Kidney (tissue), 14 donors: ENCODE measurements around the gene XRCC4. TPM values are rescaled to one million over a fixed set of nuclear protein-coding genes. Genes with fewer than 3 reads are reported as not detected.

Experiments
- DNase-seq, 5 donors: peaks; one replicate each; pipeline ENCODE4 v3.0.0-alpha.2; 2013 to 2020
- FAIRE-seq: peaks from 2 replicates; lab custom pipeline; 2012; peaks lifted over from hg19 to GRCh38; lab: Jason Lieb, UNC
- H3K27ac ChIP-seq, 2 donors: one replicate each; pipeline ENCODE4 v1.7.0; 2013; ENCODE audit warnings: low read depth in 2 of 2, low read length in 2 of 2, inconsistent platforms in 1 of 2
- H3K27me3 ChIP-seq: one replicate; pipeline ENCODE4 v1.7.1; 2013; ENCODE audit warnings: low read length, inconsistent platforms; ENCODE audit not compliant: control insufficient read depth, insufficient read depth
- H3K36me3 ChIP-seq, 3 donors: one replicate each; pipeline versions ENCODE4 v1.7.0 to v1.7.1; 2013; ENCODE audit warnings: low read length in 3 of 3, control low read depth in 1 of 3, inconsistent platforms in 1 of 3; ENCODE audit not compliant: insufficient read depth in 3 of 3, control insufficient read depth in 2 of 3
- H3K4me1 ChIP-seq, 3 donors: one replicate each; pipeline versions ENCODE4 v1.7.0 to v1.7.1; 2013; ENCODE audit warnings: low read length in 3 of 3, inconsistent platforms in 1 of 3, low read depth in 1 of 3; ENCODE audit not compliant: control insufficient read depth in 2 of 3, insufficient read depth in 2 of 3
- H3K4me3 ChIP-seq, 3 donors: one replicate each; pipeline versions ENCODE4 v1.7.0 to v1.8.1; 2013; ENCODE audit warnings: low read length in 3 of 3, control low read depth in 1 of 3, inconsistent platforms in 1 of 3
- H3K9ac ChIP-seq, 3 donors: one replicate each; pipeline versions ENCODE4 v1.7.0 to v1.7.1; 2013; ENCODE audit warnings: low read length in 3 of 3, control low read depth in 1 of 3, inconsistent platforms in 1 of 3
- H3K9me3 ChIP-seq, 3 donors: one replicate each; pipeline versions ENCODE4 v1.7.0 to v1.7.1; 2013; ENCODE audit warnings: low read length in 3 of 3, control low read depth in 1 of 3, inconsistent platforms in 1 of 3; ENCODE audit not compliant: control insufficient read depth in 2 of 3, insufficient read depth in 1 of 3
- CTCF ChIP-seq: IDR thresholded peaks from 3 replicates; pipeline ENCODE4 v1.5.1; 2012; ENCODE audit warnings: mild to moderate bottlenecking, moderate library complexity, borderline replicate concordance; ENCODE audit not compliant: insufficient read depth; ENCODE audit errors: extremely low read depth
- intact Hi-C: fragments of 100-400 bp; cut with DNase I; formaldehyde crosslinking; loops from one replicate; pipeline ENCODE4 v1.11.1; 2022
- polyA plus RNA-seq: library from polyadenylated mRNA; stranded (reverse); fragments of 350-450 nt; fragmentation: Illumina TruSeq; extraction: RNeasy Lipid Tissue Mini Kit (QIAGEN cat#74804); gene quantifications from one replicate; pipeline ENCODE4 v1.2.3, GENCODE V29; 2014; ENCODE audit warnings: low read depth, low replicate concordance; ENCODE audit not compliant: insufficient read depth
- total RNA-seq: library from RNA; stranded (reverse); fragmentation: NEBNext Ultra II Directional; extraction: Animal tissue kit (Norgen Biotek cat#: 25700); gene quantifications from one replicate; pipeline ENCODE4 v1.2.1, GENCODE V29; 2021
- donor health status: control.
- donor health status: control.
- donor health status: control.
- donor health status: control.
- donor health status: control.
- donor health status: DM: yes; HTN: yes; CAD: no.
- donor health status: Normal renal cell carcinoma (clear cell type).

The XRCC4 gene
- total and polyA plus RNA-seq, 2 donors from 2014 or later: 8.5 to 9.4 TPM

GRCh38 chr5:83109380-83109779 lies 32.0 kb downstream of the XRCC4 start:
- Histone ChIP-seq H3K4me3 (no peak overlapping the region), H3K36me3 (no peaks in the 10 kb centered on the region), H3K9me3 (no peaks in the 10 kb centered on the region), H3K4me1 (no peaks in the 10 kb centered on the region), H3K9ac (no peak overlapping the region), H3K27me3 (no peaks in the 10 kb centered on the region), H3K27ac (no peak overlapping the region)
- intact Hi-C loops: no loop called here
- no peak for TF ChIP-seq CTCF
- no peak for FAIRE-seq
- DNase-seq: no peak

DNA sequence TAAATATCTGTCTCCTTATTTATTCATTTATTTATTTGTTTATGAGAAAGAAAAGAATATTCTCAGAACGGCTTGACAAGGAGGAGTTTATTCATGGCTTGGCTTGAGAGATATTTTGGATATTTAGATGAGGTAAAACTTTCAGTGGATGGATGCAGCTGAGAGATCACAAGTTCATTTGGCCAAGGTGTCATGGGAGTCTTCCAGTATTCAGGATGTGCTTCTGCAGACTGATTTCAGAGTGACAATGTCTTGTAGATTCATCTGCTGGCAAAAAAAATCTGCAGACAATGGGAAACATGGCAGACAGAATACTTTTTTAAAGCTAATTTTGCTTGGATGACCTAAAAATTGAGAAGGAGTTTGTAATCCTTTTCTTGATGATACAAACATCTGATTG lies 38.5 kb downstream of the XRCC4 start:
- intact Hi-C loops: no loop called here

GRCh38 chr5:83118471-83118870 lies 41.1 kb downstream of the XRCC4 start:
- TF ChIP-seq CTCF: no peak
- Histone ChIP-seq H3K27me3 (no peaks in the 10 kb centered on the region), H3K9me3 (peaks cover 0 to 3% (median 0%) of the 10 kb centered on the region in 3 donors), H3K4me1 (no peaks in the 10 kb centered on the region), H3K27ac (no peak overlapping the region), H3K36me3 (no peaks in the 10 kb centered on the region), H3K4me3 (no peak overlapping the region), H3K9ac (no peak overlapping the region)
- DNase-seq (no peak), FAIRE-seq (no peak)
- intact Hi-C loops: no loop called here

More for the DNA sequence above, 38.5 kb downstream of the XRCC4 start:
- DNase-seq (no peak), FAIRE-seq (no peak)
- Histone ChIP-seq H3K4me1 (no peaks in the 10 kb centered on the region), H3K36me3 (no peaks in the 10 kb centered on the region), H3K9ac (no peak overlapping the region), H3K9me3 (peaks cover 0 to 3% (median 0%) of the 10 kb centered on the region in 3 donors), H3K27me3 (no peaks in the 10 kb centered on the region), H3K4me3 (no peak overlapping the region), H3K27ac (no peak overlapping the region)
- no peak for TF ChIP-seq CTCF

DNA sequence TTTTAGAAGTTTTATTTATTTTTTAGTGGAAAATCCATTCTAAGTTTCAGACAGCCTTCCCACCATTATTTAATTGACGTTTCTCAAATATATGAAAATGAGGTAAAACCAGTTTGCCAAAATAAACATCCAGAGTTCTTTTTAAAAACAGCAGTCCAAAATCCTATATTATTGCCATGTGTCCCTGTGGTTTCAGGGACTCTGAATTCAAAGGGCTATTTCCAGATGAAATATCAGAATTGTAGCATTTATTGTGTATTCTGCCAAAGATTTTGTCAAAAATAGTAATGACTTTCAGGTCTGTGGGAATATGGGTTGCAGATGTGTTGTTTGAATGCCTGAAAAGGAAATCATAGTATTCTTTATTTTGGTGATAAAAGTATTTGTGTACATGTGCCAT lies 41.6 kb downstream of the XRCC4 start:
- no peak for TF ChIP-seq CTCF
- no peak for FAIRE-seq
- H3K9ac ChIP-seq: no peak overlapping the region
- H3K27ac ChIP-seq: no peak overlapping the region
- intact Hi-C loops: no loop called here
- H3K9me3 ChIP-seq: peaks cover 0 to 3% (median 0%) of the 10 kb centered on the region in 3 donors
- H3K36me3 ChIP-seq: no peaks in the 10 kb centered on the region
- no peak overlapping the region for H3K4me3 ChIP-seq
- H3K4me1 ChIP-seq: no peaks in the 10 kb centered on the region
- DNase-seq: no peak
- no peaks in the 10 kb centered on the region for H3K27me3 ChIP-seq
